Stimulated activated CD8-positive, alpha-beta memory T cell treated with anti-CD3 and anti-CD28 coated beads, Interleukin-12 subunit alpha, Interleukin-12 subunit beta, amount 100 ng/mL, for 4 hours (primary cell): ENCODE results near the gene UMODL1.

Source experiments
- DNase-seq: peaks from one replicate; pipeline ENCODE4 v3.0.0-alpha.2; 2020; ENCODE audit warnings: low read depth

Gene UMODL1

GRCh38 chr21:42129300-42130266 lies 58.5 kb downstream of the UMODL1 start:
- no peak for DNase-seq

- no peak for DNase-seq
Measured at GRCh38 chr21:42130441-42130840, 59.3 kb downstream of the UMODL1 start.

- no peak for DNase-seq
Measured at GRCh38 chr21:42132183-42132582, 61.1 kb downstream of the UMODL1 start.

GRCh38 chr21:42133131-42133530 lies 62.0 kb downstream of the UMODL1 start:
- no peak for DNase-seq

GRCh38 chr21:42135386-42136052 lies 64.4 kb downstream of the UMODL1 start:
- no peak for DNase-seq

- DNase-seq = no peak
Measured at GRCh38 chr21:42137191-42137904, 66.2 kb downstream of the UMODL1 start.

- no peak for DNase-seq
Measured at GRCh38 chr21:42140196-42140934, 69.2 kb downstream of the UMODL1 start.

GRCh38 chr21:42141643-42142042 lies 70.5 kb downstream of the UMODL1 start:
- no peak for DNase-seq

- DNase-seq = no peak
Measured at GRCh38 chr21:42142141-42142540, 71.0 kb downstream of the UMODL1 start.

- DNase-seq = no peak
Measured at GRCh38 chr21:42142627-42143026, 71.5 kb downstream of the UMODL1 start.

GRCh38 chr21:42143111-42143510 lies 72.0 kb downstream of the UMODL1 start:
- DNase-seq = no peak

GRCh38 chr21:42144221-42144620 lies 73.1 kb downstream of the UMODL1 start:
- DNase-seq = no peak

- no peak for DNase-seq
Measured at GRCh38 chr21:42144679-42145568, 73.8 kb downstream of the UMODL1 start.

- DNase-seq = peak; percentile 25
Measured at GRCh38 chr21:42145569-42146272, 74.6 kb downstream of the UMODL1 start.

- DNase-seq = no peak
Measured at GRCh38 chr21:42146273-42146805, 75.2 kb downstream of the UMODL1 start.

- DNase-seq = no peak
Measured at GRCh38 chr21:42146821-42147220, 75.7 kb downstream of the UMODL1 start.

- no peak for DNase-seq
Measured at GRCh38 chr21:42147386-42148020, 76.4 kb downstream of the UMODL1 start.

- no peak for DNase-seq
Measured at GRCh38 chr21:42148097-42148496, 77.0 kb downstream of the UMODL1 start.

- no peak for DNase-seq
Measured at GRCh38 chr21:42148584-42148983, 77.5 kb downstream of the UMODL1 start.
